HCT116 (cell line): Measurements from ENCODE around the gene TBC1D22B. TPM values are rescaled to one million over a fixed set of nuclear protein-coding genes. Genes with fewer than 3 reads are reported as not detected.

Experiments used
- ATAC-seq: fragments of 200-7000 bp; cut with Tn5 transposase; 2 replicates; pipeline ENCODE4 v1.9.1; 2020; ENCODE audit warnings: mild to moderate bottlenecking, moderate library complexity
- BruUV-seq: library from RNA; stranded (reverse); fragments of 400-500 nt; replicated peaks from 2 replicates; lab custom pipeline; 2021; lab: Mats Ljungman, UMichigan
- CTCF ChIA-PET: fragments of 300-600 bp; sonication (Branson Sonifier 250); formaldehyde crosslinking; loops from one replicate; lab custom pipeline; 2021; ENCODE audit warnings: antibody characterized with exemption; lab: Charles Lee
- POLR2A ChIA-PET: fragments of 300-600, 350-600 bp; sonication (Branson Sonifier 250); formaldehyde crosslinking; loops from one replicate; lab custom pipeline; 2021; ENCODE audit warnings: antibody characterized with exemption; lab: Charles Lee
- RAD21 ChIA-PET, 2 experiments: fragments of 300-600 bp; sonication (Branson Sonifier 250); formaldehyde crosslinking; loops; one replicate each; lab custom pipeline; 2023; ENCODE audit warnings: low total read pairs in 2 of 2; ENCODE audit not compliant: uncharacterized antibody in 2 of 2, unreplicated experiment in 2 of 2, low non-redundant PET in 1 of 2; lab: Charles Lee
- DNase-seq: peaks from one replicate; pipeline ENCODE4 v3.0.0-alpha.2; 2010; ENCODE audit warnings: low read depth, low spot score
- H2AFZ ChIP-seq: fragments of 200-600 bp; shearing (Covaris generic), sonication (generic); 2 replicates; pipeline ENCODE4 v1.6.1; 2017; ENCODE audit warnings: low read depth, mixed run types, mixed read lengths, antibody characterized with exemption, low read length; ENCODE audit not compliant: poor library complexity, severe bottlenecking
- H3K27ac ChIP-seq: 2 replicates; pipeline ENCODE4 v1.5.1; 2012; ENCODE audit warnings: low read depth, low read length
- H3K27me3 ChIP-seq: fragments of 200-600 bp; sonication (generic); 2 replicates; pipeline ENCODE4 v1.6.1; 2016; ENCODE audit warnings: mixed run types, low read length, mixed read lengths; ENCODE audit not compliant: insufficient read depth
- H3K36me3 ChIP-seq, 2 experiments: fragments of 200-500 bp in 1 of 2; fragments of 200-600 bp in 1 of 2; sonication (Bioruptor generic) in 1 of 2; sonication (generic) in 1 of 2; 2 replicates each; pipeline versions ENCODE4 v1.5.1 to v1.6.1; 2014 to 2016; ENCODE audit warnings: low read length in 2 of 2, inconsistent platforms in 1 of 2, mixed read lengths in 1 of 2, mixed run types in 1 of 2; ENCODE audit not compliant: insufficient read depth in 2 of 2, control insufficient read depth in 1 of 2
- H3K4me1 ChIP-seq, 2 experiments: fragments of 200-600 bp in 1 of 2; sonication (generic) in 1 of 2; 2 replicates each; pipeline versions ENCODE4 v1.5.1 to v1.6.1; 2012 to 2017; ENCODE audit warnings: low read length in 2 of 2, inconsistent platforms in 1 of 2, mild to moderate bottlenecking in 1 of 2, mixed read lengths in 1 of 2, mixed run types in 1 of 2, moderate library complexity in 1 of 2; ENCODE audit not compliant: insufficient read depth in 2 of 2, control insufficient read depth in 1 of 2
- H3K4me2 ChIP-seq: fragments of 200-600 bp; sonication (generic); 2 replicates; pipeline ENCODE4 v1.6.1; 2017; ENCODE audit warnings: mixed run types, low read length, mixed read lengths
- H3K4me3 ChIP-seq, 2 experiments: fragments of 200-600 bp in 1 of 2; sonication (generic) in 1 of 2; replicated peaks in 1 of 2; 2 replicates each; pipeline ENCODE4 v1.5.1; 2011 to 2016; ENCODE audit warnings: low read length in 2 of 2, control low read depth in 1 of 2, low read depth in 1 of 2, mild to moderate bottlenecking in 1 of 2, mixed read lengths in 1 of 2, mixed run types in 1 of 2
- H3K79me2 ChIP-seq: fragments of 200-600 bp; sonication (generic); 2 replicates; pipeline ENCODE4 v1.6.1; 2017; ENCODE audit warnings: mild to moderate bottlenecking, mixed run types, low read length, moderate library complexity, mixed read lengths; ENCODE audit not compliant: insufficient read depth
- H3K9ac ChIP-seq: fragments of 200-600 bp; sonication (generic); 2 replicates; pipeline ENCODE4 v1.6.1; 2016; ENCODE audit warnings: low read length, mixed read lengths
- H3K9me2 ChIP-seq: fragments of 200-600 bp; sonication (generic), shearing (Covaris generic); 2 replicates; pipeline ENCODE4 v1.6.1; 2017; ENCODE audit warnings: mixed run types, mild to moderate bottlenecking, moderate library complexity; ENCODE audit not compliant: insufficient read depth
- H3K9me3 ChIP-seq, 2 experiments: fragments of 200-500 bp in 1 of 2; fragments of 200-600 bp in 1 of 2; sonication (Bioruptor generic) in 1 of 2; sonication (generic) in 1 of 2; 2 replicates each; pipeline ENCODE4 v1.6.1; 2014 to 2017; ENCODE audit warnings: low read length in 2 of 2, mixed read lengths in 2 of 2, inconsistent platforms in 1 of 2, low read depth in 1 of 2, mild to moderate bottlenecking in 1 of 2, mixed run types in 1 of 2, moderate library complexity in 1 of 2; ENCODE audit not compliant: control insufficient read depth in 1 of 2, insufficient read depth in 1 of 2
- H4K20me1 ChIP-seq: fragments of 200-600 bp; sonication (generic), shearing (Covaris generic); 2 replicates; pipeline ENCODE4 v1.6.1; 2017; ENCODE audit warnings: mixed run types, mild to moderate bottlenecking, moderate library complexity; ENCODE audit not compliant: insufficient read depth
- ATF3 ChIP-seq: IDR thresholded peaks from 2 replicates; pipeline ENCODE4 v1.6.1; 2012
- CBX3 ChIP-seq: IDR thresholded peaks from 2 replicates; pipeline ENCODE4 v1.6.1; 2012; ENCODE audit warnings: low read depth
- CTCF ChIP-seq, 3 experiments: fragments of 200-600 bp in 1 of 3; sonication (generic) in 1 of 3; IDR thresholded peaks in 2 of 3; conservative IDR thresholded peaks in 1 of 3; 2 replicates each; pipeline ENCODE4 v1.5.1; 2012 to 2017; ENCODE audit warnings: low read depth in 2 of 3, low read length in 2 of 3, antibody characterized with exemption in 1 of 3, borderline replicate concordance in 1 of 3, control low read depth in 1 of 3, mild to moderate bottlenecking in 1 of 3, mixed read lengths in 1 of 3, mixed run types in 1 of 3, moderate library complexity in 1 of 3; ENCODE audit not compliant: insufficient read depth in 1 of 3
- JUND ChIP-seq: IDR thresholded peaks from 2 replicates; pipeline ENCODE4 v1.6.1; 2012
- MAX ChIP-seq: IDR thresholded peaks from 2 replicates; pipeline ENCODE4 v1.6.1; 2012
- POLR2A ChIP-seq: IDR thresholded peaks from 2 replicates; pipeline ENCODE4 v1.7.0; 2011; ENCODE audit warnings: borderline replicate concordance; ENCODE audit not compliant: insufficient read depth, insufficient read length; ENCODE audit errors: extremely low read depth
- REST ChIP-seq: IDR thresholded peaks from 2 replicates; pipeline ENCODE4 v1.6.1; 2012; ENCODE audit warnings: low read depth
- SP1 ChIP-seq: IDR thresholded peaks from 2 replicates; pipeline ENCODE4 v1.6.1; 2012; ENCODE audit warnings: low read depth
- SRF ChIP-seq: IDR thresholded peaks from 2 replicates; pipeline ENCODE4 v1.6.1; 2012; ENCODE audit warnings: low read depth
- TCF7L2 ChIP-seq: IDR thresholded peaks from 2 replicates; pipeline ENCODE4 v1.7.0; 2011; ENCODE audit warnings: borderline replicate concordance, inconsistent platforms; ENCODE audit not compliant: insufficient read depth, insufficient read length; ENCODE audit errors: extremely low read depth
- ZBTB33 ChIP-seq: IDR thresholded peaks from 2 replicates; pipeline ENCODE4 v1.6.1; 2011; ENCODE audit warnings: mild to moderate bottlenecking, low read length, moderate library complexity; ENCODE audit not compliant: insufficient replicate concordance; ENCODE audit errors: extremely low read depth
- ZFX ChIP-seq: fragments of 450-650 bp; IDR thresholded peaks from 2 replicates; pipeline ENCODE4 v1.6.1; 2017
- intact Hi-C: fragments of 100-400 bp; cut with micrococcal nuclease; formaldehyde crosslinking; loops from 2 replicates; pipeline ENCODE4 v1.10.0; 2022
- total RNA-seq: library from RNA; stranded (reverse); gene quantifications from one replicate; pipeline ENCODE4 v1.2.1, GENCODE V29; 2021; ENCODE audit not compliant: unreplicated experiment

Gene TBC1D22B
- total RNA-seq, 1 experiment from 2014 or later = 9.1 TPM

- ATAC-seq = no peak
- no peaks in the 10 kb centered on the region for H4K20me1 ChIP-seq
- ChIA-PET CTCF (no interaction called here), RAD21 (no interaction called here), POLR2A (no interaction called here)
- no peaks in the 10 kb centered on the region for H3K79me2 ChIP-seq
- no peak overlapping the region for H3K27ac ChIP-seq
- no peaks in the 10 kb centered on the region for H3K27me3 ChIP-seq
- no peak for TF ChIP-seq CTCF (IDR thresholded peaks at IDR 0.05 in 2 of 3, conservative IDR thresholded peaks at IDR 0.05 in 1 of 3; ENCODE audit: borderline replicate concordance in 1 of 3, insufficient read depth in 1 of 3, low read depth in 2 of 3, low read length in 2 of 3)
- TF ChIP-seq SP1 = no peak
- TF ChIP-seq POLR2A = no peak
- TF ChIP-seq CBX3 = no peak
- TF ChIP-seq JUND = no peak
- no peak overlapping the region for H3K4me3 ChIP-seq
- H3K4me2 ChIP-seq = no peak overlapping the region
- DNase-seq = no peak
- H3K9me2 ChIP-seq = no peaks in the 10 kb centered on the region
- intact Hi-C loops = no loop called here
- peaks cover 5 to 8% of the 10 kb centered on the region in 2 experiments; a peak in 2 of 4 replicates for H3K36me3 ChIP-seq
- H3K9me3 ChIP-seq = no peaks in the 10 kb centered on the region
- no peaks in the 10 kb centered on the region for H3K4me1 ChIP-seq
- H2AFZ ChIP-seq = no peak overlapping the region
- no peak overlapping the region for H3K9ac ChIP-seq
- BruUV-seq = no TSS peak
Observed at GRCh38 chr6:37299990-37300389, 42.4 kb downstream of the TBC1D22B start.

- Histone ChIP-seq H3K9ac (no peak overlapping the region), H2AFZ (no peak overlapping the region), H3K4me2 (no peak overlapping the region), H3K4me1 (no peaks in the 10 kb centered on the region), H4K20me1 (no peaks in the 10 kb centered on the region), H3K36me3 (peaks cover 5 to 8% of the 10 kb centered on the region in 2 experiments; a peak in 2 of 4 replicates), H3K27me3 (no peaks in the 10 kb centered on the region), H3K9me2 (no peaks in the 10 kb centered on the region), H3K9me3 (no peaks in the 10 kb centered on the region), H3K27ac (no peak overlapping the region), H3K4me3 (no peak overlapping the region), H3K79me2 (no peaks in the 10 kb centered on the region)
- intact Hi-C loops = no loop called here
- BruUV-seq = no TSS peak
- CTCF ChIA-PET = no interaction called here
- POLR2A ChIA-PET = no interaction called here
- RAD21 ChIA-PET = no interaction called here
- ATAC-seq (no peak), DNase-seq (no peak)
- TF ChIP-seq REST = no peak
- TF ChIP-seq ZFX = no peak
- no peak for TF ChIP-seq SP1
- TF ChIP-seq ATF3 = no peak
- no peak for TF ChIP-seq SRF
- TF ChIP-seq TCF7L2 = no peak
- no peak for TF ChIP-seq CBX3
- TF ChIP-seq MAX = no peak
- no peak for TF ChIP-seq ZBTB33
Observed at GRCh38 chr6:37302086-37302686, 44.6 kb downstream of the TBC1D22B start.
